Activated CD8-positive, alpha-beta memory T cell treated with anti-CD3 and anti-CD28 coated beads, Interleukin-2, amount 50 U/mL, for 1 hour (primary cell): ENCODE data around the gene LDB1.

ENCODE experiments used
- DNase-seq: peaks from one replicate; pipeline ENCODE4 v3.0.0-alpha.2; 2020; ENCODE audit errors: extremely low read depth

LDB1 gene

GRCh38 chr10:102120142-102120990 is at the start of gene LDB1:
Gene LDB1 (minus strand): TSS chr10:102120368. CDS start chr10:102120110, 258 bp downstream.
- DNase-seq: no peak

GRCh38 chr10:102167861-102168260 is 47.7 kb upstream of the LDB1 start:
- DNase-seq: no peak

GRCh38 chr10:102163342-102163989 is 43.3 kb upstream of the LDB1 start:
- DNase-seq: no peak

- DNase-seq: no peak
Observed at GRCh38 chr10:102159831-102160230, 39.7 kb upstream of the LDB1 start.

- no peak for DNase-seq
Observed at GRCh38 chr10:102159051-102159597, 39.0 kb upstream of the LDB1 start.

GRCh38 chr10:102157224-102157623 is 37.1 kb upstream of the LDB1 start:
- no peak for DNase-seq

GRCh38 chr10:102154466-102155116 is 34.4 kb upstream of the LDB1 start:
- no peak for DNase-seq

- DNase-seq: no peak
Observed at GRCh38 chr10:102153093-102153620, 33.0 kb upstream of the LDB1 start.

- DNase-seq: no peak
Observed at GRCh38 chr10:102152545-102152890, 32.4 kb upstream of the LDB1 start.

GRCh38 chr10:102151774-102152544 is 31.8 kb upstream of the LDB1 start, which contains the start of gene NOLC1:
Gene NOLC1 (plus strand): TSS chr10:102152389. CDS start chr10:102152411, 22 bp downstream.
- peak; percentile 95 for DNase-seq

GRCh38 chr10:102150970-102151773 is 31.0 kb upstream of the LDB1 start:
- DNase-seq: no peak

GRCh38 chr10:102148275-102148674 is 28.1 kb upstream of the LDB1 start:
- no peak for DNase-seq

- no peak for DNase-seq
Observed at GRCh38 chr10:102147561-102147960, 27.4 kb upstream of the LDB1 start.

- DNase-seq: no peak
Observed at GRCh38 chr10:102146971-102147428, 26.8 kb upstream of the LDB1 start.

- DNase-seq: no peak
Observed at GRCh38 chr10:102141583-102142107, 21.5 kb upstream of the LDB1 start.

GRCh38 chr10:102140913-102141540 is 20.9 kb upstream of the LDB1 start:
- DNase-seq: no peak

- no peak for DNase-seq
Observed at GRCh38 chr10:102140218-102140617, 20.1 kb upstream of the LDB1 start.

- no peak for DNase-seq
Observed at GRCh38 chr10:102139281-102140110, 19.3 kb upstream of the LDB1 start.
